Astrocyte of the cerebellum (primary cell): ENCODE results near the gene SORL1-AS1.

Experiments
- DNase-seq: peaks from one replicate; pipeline ENCODE4 v3.0.0-alpha.2; 2011; ENCODE audit warnings: low read depth
- H3K4me3 ChIP-seq: 2 replicates; pipeline ENCODE4 v1.5.1; 2011; ENCODE audit warnings: mild to moderate bottlenecking, low read depth, low read length, moderate library complexity
- in situ Hi-C: cut with HindIII; loops from 2 replicates; pipeline ENCODE4 v1.10.0; 2017; ENCODE audit warnings: low sequenced_read_pairs
- TF ChIP-seq, protein P1 (sequence below): IDR thresholded peaks from 2 replicates; pipeline ENCODE4 v1.5.1; 2012; ENCODE audit warnings: low read length, low read depth, moderate library complexity, mild to moderate bottlenecking; ENCODE audit errors: missing control alignments

SORL1-AS1 gene

DNA sequence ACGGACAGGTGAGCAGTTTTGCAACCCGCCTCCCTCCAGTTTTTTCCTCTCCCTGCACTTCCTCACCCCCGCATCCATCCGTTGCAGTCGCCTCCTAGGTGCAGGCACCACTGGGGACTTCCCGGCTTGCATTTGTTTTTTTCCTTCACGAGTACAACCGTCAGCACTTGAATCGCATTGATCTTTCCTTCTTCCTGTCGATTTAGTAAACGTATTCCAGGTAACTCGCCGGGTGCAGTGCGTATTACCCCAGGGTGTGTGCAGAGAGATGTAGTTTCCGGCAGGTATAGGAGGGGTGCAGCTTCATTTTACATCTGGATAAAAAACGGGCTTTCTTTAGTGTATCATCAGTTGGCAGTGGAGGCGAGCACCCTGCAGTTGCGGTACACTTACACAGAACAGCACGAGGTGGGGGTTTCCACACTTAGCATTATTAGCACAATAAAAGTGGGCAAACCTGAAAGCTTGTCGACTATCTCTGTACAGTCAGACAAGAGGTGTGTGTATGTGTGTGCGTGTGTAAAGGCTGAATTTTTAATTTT is at the start of gene SORL1-AS1:
Gene SORL1-AS1 (minus strand): TSS at position 359 of the 542 bp plus-strand sequence.
- TF ChIP-seq, protein P1, sequence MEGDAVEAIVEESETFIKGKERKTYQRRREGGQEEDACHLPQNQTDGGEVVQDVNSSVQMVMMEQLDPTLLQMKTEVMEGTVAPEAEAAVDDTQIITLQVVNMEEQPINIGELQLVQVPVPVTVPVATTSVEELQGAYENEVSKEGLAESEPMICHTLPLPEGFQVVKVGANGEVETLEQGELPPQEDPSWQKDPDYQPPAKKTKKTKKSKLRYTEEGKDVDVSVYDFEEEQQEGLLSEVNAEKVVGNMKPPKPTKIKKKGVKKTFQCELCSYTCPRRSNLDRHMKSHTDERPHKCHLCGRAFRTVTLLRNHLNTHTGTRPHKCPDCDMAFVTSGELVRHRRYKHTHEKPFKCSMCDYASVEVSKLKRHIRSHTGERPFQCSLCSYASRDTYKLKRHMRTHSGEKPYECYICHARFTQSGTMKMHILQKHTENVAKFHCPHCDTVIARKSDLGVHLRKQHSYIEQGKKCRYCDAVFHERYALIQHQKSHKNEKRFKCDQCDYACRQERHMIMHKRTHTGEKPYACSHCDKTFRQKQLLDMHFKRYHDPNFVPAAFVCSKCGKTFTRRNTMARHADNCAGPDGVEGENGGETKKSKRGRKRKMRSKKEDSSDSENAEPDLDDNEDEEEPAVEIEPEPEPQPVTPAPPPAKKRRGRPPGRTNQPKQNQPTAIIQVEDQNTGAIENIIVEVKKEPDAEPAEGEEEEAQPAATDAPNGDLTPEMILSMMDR = no peak
- no peak for DNase-seq
- in situ Hi-C loops = no loop called here
- peak within 1 kb of the TSS; percentile 48 for H3K4me3 ChIP-seq

DNA sequence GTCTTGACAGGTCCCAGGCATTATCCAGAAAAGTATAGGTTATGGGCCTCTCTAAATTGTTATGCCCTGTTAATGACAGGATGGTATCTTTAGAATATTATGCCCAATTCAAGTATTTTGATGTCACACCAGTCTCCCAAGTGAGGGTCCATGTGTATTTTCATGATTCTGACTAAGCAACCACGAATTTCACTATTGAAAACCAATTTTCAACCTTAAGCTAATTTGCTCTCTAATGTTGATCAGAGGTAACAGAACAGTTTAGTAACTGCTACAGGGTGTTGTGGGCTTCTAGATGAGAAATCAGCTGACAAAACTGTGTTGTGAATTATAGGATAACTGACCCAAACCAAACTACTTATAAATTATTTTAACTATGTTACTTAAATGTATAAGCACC is 48.0 kb upstream of the SORL1-AS1 start:
- no peak overlapping the region for H3K4me3 ChIP-seq
- no peak for DNase-seq
- in situ Hi-C loops = no loop called here
- TF ChIP-seq, protein P1 = no peak

- no peak for DNase-seq
- H3K4me3 ChIP-seq = no peak overlapping the region
- in situ Hi-C loops = no loop called here
- TF ChIP-seq, protein P1 = no peak
Measured at GRCh38 chr11:121500275-121500674, 47.5 kb upstream of the SORL1-AS1 start.

DNA sequence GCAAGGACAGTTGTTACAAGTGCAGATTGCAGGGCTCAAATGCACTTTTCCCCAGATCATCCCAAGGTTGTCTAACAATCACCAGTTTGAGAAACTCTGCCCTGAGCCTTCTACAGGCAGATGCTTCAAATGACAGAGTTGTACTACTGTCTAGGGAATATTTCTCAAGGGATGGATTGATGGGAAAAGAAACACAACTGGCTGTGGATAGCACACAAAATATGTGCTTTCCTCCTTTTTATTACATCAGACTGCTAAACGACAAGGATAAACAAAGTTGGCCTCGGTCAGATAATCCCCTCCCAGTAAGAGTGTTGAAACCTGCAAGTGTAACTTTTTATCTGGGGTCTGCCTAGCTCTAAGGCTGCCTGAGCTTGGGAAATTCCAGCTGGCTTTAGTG is 46.6 kb upstream of the SORL1-AS1 start:
- TF ChIP-seq, protein P1 = no peak
- DNase-seq = no peak
- H3K4me3 ChIP-seq = no peak overlapping the region
- in situ Hi-C loops = no loop called here

- in situ Hi-C loops = no loop called here
- DNase-seq = no peak
- TF ChIP-seq, protein P1 = no peak
- H3K4me3 ChIP-seq = no peak overlapping the region
Measured at GRCh38 chr11:121497176-121497998, 44.6 kb upstream of the SORL1-AS1 start.

DNA sequence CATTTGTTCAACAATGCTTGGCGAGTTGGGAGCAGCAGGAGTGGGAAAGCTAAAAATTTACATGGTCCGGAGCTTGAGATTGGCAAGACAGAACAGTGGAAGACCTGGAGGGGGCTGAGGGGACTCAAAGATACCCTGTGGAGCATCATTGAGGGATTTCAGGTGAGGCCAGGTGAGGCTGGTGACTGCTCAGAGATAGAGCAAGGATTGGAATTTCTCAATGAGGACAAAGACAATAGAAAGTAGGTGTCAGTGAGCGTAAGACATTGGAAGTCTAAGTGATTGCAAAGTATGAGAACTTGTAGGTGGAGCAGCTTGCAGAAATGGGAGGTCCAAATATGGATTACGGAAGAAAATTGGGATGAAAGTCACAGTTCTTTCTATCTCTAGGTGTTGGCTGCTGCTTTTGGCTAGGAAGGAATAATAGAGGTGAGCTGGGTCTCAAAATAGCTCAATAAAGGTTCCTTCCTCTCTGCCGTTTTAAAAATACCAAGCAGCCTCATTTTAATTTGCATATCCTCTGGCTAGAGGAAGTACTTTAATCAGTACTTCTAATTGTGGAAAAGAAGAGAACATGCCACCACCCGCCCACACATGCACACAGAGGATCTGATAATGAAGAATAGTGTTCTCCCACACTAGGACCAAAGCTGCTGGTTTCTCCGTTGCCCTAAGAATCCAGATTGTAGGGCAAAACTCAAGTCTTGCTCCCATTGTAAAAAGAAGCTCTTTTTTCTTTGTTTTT is 41.8 kb upstream of the SORL1-AS1 start:
- in situ Hi-C loops = no loop called here
- H3K4me3 ChIP-seq = no peak overlapping the region
- DNase-seq = no peak
- TF ChIP-seq, protein P1 = no peak
